SHP77 (cell line): ENCODE measurements around the gene CHAD.
A peak's percentile ranks its signal among the peaks of the same experiment; 100 is the strongest.

ENCODE experiments used
- DNase-seq, 2 experiments: peaks; one replicate each; lab custom pipeline; 2025; lab: John Stamatoyannopoulos, UW

Gene CHAD

GRCh38 chr17:50475362-50475761 is 6.7 kb upstream of the CHAD start:
- no peak for DNase-seq

GRCh38 chr17:50474523-50474922 is 5.8 kb upstream of the CHAD start:
- no peak for DNase-seq

- no peak for DNase-seq
Observed at GRCh38 chr17:50473901-50474300, 5.2 kb upstream of the CHAD start.

GRCh38 chr17:50472761-50473161 is 4.1 kb upstream of the CHAD start:
- peak; percentile 27 to 58 for DNase-seq

- DNase-seq, result no peak
Observed at GRCh38 chr17:50472286-50472685, 3.6 kb upstream of the CHAD start.

GRCh38 chr17:50471009-50471905 is 2.6 kb upstream of the CHAD start:
- DNase-seq, result no peak

GRCh38 chr17:50470426-50470825 is 1.7 kb upstream of the CHAD start:
- no peak for DNase-seq

GRCh38 chr17:50469671-50470305 is 1.1 kb upstream of the CHAD start:
- no peak for DNase-seq

GRCh38 chr17:50469208-50469605 is 527 bp upstream of the CHAD start:
- DNase-seq, result no peak

GRCh38 chr17:50467855-50468303 is 801 bp downstream of the CHAD start:
- DNase-seq, result no peak

- no peak for DNase-seq
Observed at GRCh38 chr17:50467114-50467854, 1.4 kb downstream of the CHAD start.

GRCh38 chr17:50466371-50467113 is 2.1 kb downstream of the CHAD start:
- no peak for DNase-seq

- no peak for DNase-seq
Observed at GRCh38 chr17:50465635-50466034, 3.0 kb downstream of the CHAD start.

GRCh38 chr17:50465171-50465570 is 3.5 kb downstream of the CHAD start:
- DNase-seq, result no peak

GRCh38 chr17:50464736-50465135 is 3.9 kb downstream of the CHAD start:
- no peak for DNase-seq

GRCh38 chr17:50464121-50464520 is 4.6 kb downstream of the CHAD start:
- DNase-seq, result no peak

- DNase-seq, result peak; percentile 33 to 41
Observed at GRCh38 chr17:50462446-50462845, 6.2 kb downstream of the CHAD start.

- no peak for DNase-seq
Observed at GRCh38 chr17:50461550-50462132, 7.0 kb downstream of the CHAD start.

- no peak for DNase-seq
Observed at GRCh38 chr17:50460831-50461526, 7.7 kb downstream of the CHAD start.

- no peak for DNase-seq
Observed at GRCh38 chr17:50459756-50460155, 8.9 kb downstream of the CHAD start.
